ENCODE data around the gene YIPF7.

Gene YIPF7

DNA sequence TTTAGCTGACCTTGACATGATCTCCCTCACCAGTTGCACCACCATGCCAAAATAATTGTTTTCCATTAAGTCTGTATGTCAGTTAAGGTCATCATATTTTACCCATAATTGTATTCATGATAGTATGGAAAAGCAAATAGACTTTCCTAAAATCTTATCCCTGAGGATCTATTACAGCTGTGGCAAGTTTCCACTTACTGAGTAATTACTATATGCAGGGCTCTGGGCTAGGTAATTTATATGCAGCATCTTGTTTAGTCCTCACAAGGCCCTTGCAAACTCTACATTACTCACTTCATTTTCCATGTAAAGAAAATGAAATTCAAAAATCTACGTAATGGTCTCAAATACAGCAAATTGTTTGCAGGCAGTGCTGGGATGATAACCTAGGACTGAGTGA is 34.8 kb downstream of the YIPF7 start:
- no peak for DNase-seq (ENCODE audit: low read depth)

DNA sequence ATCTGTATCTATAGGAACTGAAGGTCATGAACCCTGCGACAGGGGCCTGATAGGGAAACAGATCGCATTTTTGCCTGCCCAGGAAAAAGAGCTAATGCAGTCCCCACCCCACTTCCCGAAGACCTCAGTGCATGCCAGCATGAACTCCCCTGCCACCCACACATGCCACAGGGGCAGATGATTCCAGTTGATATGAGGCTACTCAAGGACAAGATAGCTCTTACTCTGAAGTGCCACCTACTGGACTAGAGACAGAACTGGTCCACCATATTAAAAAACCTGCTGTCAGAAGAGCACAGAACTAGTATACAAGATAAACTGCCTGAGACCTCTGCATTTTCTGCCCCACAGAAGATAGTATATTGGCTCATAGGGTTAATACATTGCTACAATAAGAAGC is 68.0 kb downstream of the YIPF7 start:
- DNase-seq (ENCODE audit: low read depth), result no peak

DNA sequence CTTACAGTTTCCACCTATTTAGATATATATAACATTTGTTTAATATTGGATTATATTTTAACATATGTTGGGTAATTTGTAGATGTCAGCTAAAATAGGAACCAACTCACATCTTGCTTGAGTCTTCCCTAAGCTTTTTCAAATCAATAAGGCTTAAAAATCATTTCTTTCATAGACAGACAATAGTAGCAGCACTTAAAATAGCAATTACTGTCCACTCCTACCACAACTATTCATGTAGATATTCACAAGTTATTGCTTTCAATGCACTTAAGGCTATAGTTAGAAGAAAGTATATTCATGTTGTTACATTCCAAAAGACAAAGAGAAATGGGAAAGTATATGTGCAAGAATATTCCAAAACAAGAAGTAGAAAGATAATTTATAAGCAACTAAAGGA is 71.2 kb downstream of the YIPF7 start:
- no peak for DNase-seq (ENCODE audit: low read depth)

DNA sequence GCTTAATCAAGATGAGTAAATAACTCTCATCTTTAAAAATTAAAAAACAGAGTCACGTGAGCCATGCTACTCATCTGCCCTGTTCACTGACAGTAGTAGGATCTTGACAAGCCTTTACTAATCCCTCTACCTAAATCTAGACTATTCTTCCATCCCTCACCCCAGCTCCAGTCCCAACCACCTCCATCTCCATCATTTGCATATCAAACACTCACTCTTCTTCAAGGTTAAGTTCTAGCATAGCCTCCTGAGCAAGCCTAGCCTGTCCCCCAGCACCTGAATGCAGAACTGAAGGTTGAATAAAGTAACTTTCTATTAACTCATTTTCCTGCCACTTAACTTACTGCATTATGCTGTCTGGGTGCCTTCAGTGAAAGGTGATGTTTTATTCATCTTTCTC is 72.5 kb downstream of the YIPF7 start:
- no peak for DNase-seq (ENCODE audit: low read depth)
